NCI-H748 treated with DMSO at 0.1 percent for 48 hours (cell line): ENCODE results near the gene PATE4.
A peak's percentile ranks its signal among the peaks of the same experiment; 100 is the strongest.
"Not testable (repeated sequence)": the region's sequence is repeated elsewhere in the genome, so short reads cannot be mapped to it uniquely, and the experiment has no call there.

Experiments
- DNase-seq: peaks from one replicate; lab custom pipeline; 2025; lab: John Stamatoyannopoulos, UW

The PATE4 gene, protein sequence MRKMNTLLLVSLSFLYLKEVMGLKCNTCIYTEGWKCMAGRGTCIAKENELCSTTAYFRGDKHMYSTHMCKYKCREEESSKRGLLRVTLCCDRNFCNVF

DNA sequence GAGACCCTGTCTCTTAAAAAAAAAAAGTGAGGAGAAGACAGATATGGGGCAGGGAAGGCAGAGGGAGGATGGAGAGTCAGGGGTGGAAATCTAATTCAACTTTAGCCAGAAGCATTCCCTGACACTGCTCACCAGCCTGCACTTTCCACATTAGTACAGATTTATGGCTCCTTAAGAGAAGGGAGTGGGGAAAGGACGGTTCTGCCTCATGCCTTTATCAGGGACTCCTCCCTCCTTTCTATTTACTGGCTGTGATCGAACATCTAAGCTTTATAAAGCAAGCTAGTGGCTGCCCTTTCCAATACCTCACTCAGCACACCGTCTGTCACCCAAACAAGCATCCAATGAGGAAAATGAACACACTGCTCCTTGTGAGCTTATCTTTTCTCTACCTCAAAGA is at the start of gene PATE4:
Gene PATE4, plus strand, starts transcription at position 301 of the 400 bp plus-strand sequence. Its CDS starts 44 bp downstream, at position 345.
- DNase-seq: no peak

DNA sequence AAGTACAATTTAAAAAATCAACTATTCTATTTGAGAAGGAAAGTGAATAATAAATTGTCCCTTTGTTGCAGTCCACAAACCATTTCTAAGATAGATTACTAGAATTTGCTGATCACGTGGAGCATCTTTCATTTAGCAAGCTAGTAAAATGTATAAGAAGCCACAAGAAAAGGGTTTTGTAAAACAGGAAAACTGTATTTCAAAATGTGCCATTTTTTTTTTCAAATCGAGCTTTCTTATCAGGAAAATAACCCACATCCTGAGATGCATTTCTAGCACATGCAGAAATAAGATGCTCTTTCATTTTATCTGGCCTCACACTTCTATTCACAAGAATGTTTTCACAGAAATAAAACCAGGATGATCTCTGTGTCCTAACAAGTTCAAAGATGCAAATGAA is 48.4 kb upstream of the PATE4 start:
- DNase-seq: no peak

DNA sequence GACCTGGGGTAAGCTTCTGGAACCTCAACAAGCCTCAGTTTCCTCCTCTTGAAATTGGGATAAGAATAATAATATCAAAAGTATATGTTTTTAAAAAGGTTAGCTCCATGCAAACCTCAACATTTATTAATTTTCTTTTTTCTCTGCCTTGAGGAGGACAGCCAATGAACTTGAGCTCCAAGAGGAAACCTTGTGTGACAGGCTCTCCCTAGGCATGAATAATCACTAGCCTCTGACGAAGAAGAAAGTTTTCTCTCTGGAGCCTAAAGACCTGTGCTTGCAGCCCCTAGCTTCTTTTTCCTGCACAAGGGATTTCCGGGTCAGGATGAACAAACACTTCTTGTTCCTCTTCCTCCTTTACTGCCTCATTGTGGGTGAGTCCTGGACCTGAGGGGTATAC is 45.3 kb upstream of the PATE4 start, which contains the start of gene PATE3:
Gene PATE3, plus strand, starts transcription at position 301 of the 400 bp plus-strand sequence. Its CDS starts 25 bp downstream, at position 326.
- DNase-seq: no peak

DNA sequence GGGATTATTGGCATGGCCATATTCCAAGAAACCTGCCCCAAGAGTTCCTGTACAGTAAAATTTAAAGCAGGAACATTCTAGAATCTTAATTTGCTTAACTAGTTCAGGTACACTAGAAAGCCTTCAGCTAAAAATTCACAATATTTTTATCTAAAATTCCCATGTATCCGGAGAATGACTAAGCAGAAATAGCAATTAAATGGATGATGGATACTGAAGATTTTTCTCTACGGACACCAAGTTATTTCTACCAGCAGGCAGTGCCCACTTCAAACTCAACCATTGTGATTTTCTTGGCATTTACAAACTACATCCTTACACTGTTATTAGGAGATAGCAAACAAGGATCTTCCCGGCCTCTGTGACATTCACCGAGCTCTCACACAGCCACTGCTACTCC is 42.3 kb upstream of the PATE4 start:
- no peak for DNase-seq

DNA sequence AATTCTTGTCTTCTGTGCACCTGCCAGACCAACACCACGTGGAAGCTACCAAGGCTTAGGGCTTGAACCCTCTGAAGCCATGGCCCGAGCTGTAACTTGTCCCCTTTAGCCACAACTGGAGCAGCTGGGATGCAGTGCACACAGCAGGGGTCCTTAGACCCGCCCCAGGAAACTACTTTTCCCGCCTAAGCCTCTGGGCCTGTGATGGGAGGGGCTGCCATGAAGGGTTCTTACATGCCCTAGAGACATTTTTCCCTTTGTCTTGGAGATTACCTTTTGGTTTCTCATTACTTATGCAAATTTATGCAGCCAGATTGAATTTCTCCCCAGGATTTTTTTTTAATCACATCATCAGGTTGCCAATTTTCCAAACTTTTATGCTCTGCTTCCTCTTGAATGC is 35.5 kb upstream of the PATE4 start:
- no peak for DNase-seq

DNA sequence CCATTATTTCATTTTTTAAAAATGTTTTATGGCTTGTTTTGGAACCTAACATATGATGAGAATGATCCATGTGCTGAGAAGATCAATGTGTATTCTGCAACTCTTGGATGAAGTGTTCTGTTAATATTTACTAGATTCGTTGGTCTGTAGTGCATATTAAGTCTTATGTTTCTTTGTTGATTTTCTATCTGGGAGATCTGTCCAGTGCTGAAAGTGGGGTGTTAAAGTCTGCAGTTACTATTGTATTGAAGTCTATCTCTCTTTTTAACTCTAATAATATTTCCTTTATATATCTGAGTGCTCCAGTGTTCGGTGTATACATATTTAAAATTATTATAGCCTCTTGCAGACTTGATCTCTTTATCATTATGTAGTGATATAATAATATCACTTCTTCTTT is 33.3 kb upstream of the PATE4 start:
- no peak for DNase-seq

DNA sequence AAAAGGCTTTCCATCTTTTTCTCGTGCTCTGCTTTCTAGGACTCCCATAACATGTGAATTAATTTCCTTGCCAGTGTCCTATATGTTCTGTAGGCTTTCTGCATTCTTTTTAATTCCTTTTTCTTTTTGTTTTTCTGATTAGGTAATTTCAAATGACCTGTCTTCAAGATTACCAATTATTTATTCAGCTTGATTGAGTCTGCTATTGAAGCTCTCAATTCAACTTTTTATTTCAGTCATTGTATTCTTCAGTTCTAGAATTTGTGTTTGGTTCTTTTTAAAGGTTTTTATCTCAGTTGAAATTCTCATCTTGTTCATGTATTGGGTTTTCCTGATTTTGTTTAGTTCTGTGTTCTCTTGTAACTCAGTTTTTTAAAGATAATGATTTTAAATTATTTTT is 30.7 kb upstream of the PATE4 start:
- no peak for DNase-seq

DNA sequence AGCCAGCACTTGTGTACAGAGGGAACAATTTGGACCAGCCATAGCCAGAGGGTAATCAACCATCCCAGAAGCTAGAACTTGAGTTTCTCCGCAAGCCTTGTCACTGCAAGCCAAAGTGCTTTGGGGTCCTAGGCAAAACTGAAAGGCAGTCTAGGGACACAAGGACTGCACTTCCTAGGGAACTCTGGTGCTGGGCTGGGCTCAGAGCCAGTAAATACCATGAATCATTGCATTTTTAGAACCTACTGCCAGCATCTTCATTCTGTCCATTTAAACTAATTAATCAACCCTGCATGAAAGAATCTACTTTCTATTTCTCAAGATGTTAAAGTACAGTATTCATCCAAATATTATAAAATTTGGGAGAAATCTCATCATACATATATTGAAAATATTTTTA is 25.2 kb upstream of the PATE4 start:
- no peak for DNase-seq

DNA sequence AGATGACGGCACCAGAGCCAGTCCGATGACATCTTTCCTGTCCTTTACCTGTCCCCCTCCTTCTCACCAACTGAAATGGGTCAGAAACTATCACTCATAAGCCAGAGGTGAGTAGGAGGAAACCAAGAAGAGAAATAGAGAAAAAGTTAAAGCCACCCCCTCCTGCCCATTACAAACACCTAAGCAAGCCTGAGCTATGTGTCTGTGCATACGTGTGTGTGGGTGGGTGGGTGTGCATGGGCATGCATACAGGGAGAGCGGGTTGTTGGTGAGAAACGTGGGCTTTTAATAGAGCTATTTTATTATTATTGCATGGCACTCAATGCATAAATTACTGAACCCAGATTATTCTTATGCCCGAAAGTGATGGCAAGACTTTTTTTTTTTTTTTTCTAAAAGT is 2.6 kb downstream of the PATE4 start:
- no peak for DNase-seq

DNA sequence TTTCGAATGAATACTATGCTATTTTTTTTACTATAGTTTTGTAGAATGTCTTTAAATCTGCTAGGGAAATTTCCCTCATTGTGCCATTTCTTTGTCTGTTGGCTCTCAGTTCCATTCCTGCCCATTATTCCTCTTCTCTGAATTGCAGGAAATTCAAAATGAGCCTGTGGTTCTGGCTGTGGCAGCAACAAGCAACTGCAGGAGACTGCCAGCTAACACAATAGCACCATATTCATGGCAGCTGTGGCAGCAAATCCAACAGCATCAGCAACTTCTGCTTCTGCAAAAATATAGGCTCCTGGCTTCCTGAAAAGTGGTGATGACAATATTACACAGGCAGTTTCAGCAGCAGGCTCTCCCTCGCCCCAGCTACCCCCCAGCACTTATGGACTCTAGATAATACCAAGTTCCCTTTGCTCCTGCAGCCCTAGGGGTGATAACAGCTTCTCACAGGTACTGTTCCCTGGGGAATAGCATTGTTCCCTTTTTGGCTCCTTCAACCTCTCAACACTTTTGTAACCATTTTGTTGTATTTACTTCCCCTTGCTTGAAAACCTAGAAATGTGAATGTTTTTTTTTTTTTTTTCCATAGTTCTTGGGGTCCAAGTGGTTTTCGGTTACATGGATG is 9.3 kb downstream of the PATE4 start:
- no peak for DNase-seq

DNA sequence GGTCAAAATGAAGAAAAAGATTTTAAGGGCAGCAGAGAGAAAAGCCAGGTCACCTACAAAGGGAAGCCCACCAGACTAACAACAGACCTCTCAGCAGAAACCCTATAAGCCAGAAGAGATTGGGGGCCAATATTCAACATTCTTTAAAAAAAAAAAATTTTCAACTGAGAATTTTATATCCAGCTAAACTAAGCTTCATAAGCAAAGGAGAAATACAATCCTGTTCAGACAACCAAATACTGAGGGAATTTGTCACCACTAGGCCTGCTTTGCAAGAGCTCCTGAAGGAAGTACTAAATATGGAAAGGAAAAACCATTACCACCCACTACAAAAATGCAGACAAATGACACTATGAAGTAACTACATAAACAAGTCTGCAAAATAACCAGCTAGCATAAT is 13.1 kb downstream of the PATE4 start:
- DNase-seq: no peak

DNA sequence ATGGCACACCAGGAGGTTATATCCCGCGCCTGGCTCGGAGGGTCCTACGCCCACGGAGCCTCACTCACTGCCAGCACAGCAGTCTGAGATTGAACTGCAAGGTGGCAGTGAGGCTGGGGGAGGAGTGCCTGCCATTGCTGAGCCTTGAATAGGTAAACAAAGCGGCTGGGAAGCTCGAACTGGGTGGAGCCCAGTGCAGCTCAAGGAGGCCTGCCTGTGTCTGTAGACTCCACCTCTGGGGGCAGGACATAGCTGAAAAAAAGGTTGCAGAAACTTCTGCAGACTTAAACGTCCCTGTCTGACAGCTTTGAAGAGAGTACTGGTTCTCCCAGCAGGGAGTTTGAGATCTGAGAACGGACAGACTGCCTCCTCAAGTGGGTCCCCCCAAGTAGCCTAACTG is 24.6 kb downstream of the PATE4 start:
- not testable (repeated sequence) for DNase-seq

DNA sequence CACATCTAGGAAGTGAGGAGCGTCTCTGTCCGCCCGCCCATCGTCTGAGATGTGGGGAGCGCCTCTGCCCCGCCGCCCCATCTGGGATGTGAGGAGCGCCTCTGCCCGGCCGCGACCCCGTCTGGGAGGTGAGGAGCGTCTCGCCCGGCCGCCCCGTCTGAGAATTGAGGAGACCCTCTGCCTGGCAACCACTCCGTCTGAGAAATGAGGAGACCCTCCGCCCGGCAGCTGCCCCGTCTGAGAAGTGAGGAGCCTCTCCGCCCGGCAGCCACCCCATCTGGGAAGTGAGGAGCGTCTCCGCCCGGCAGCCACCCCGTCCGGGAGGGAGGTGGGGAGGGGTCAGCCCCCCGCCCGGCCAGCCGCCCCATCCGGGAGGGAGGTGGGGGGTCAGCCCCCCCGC is 29.7 kb downstream of the PATE4 start:
- not testable (repeated sequence) for DNase-seq

DNA sequence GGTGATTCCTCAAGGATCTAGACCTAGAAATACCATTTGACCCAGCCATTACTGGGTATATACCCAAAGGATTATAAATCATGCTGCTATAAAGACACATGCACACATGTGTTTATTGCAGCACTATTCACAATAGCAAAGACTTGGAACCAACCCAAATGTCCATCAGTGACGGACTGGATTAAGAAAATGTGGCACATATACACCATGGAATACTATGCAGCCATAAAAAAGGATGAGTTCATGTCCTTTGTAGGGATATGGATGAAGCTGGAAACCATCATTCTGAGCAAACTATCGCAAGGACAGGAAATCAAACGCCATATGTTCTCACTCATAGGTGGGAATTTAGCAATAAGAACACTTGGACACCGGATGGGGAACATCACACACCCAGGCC is 32.2 kb downstream of the PATE4 start:
- DNase-seq: not testable (repeated sequence)

DNA sequence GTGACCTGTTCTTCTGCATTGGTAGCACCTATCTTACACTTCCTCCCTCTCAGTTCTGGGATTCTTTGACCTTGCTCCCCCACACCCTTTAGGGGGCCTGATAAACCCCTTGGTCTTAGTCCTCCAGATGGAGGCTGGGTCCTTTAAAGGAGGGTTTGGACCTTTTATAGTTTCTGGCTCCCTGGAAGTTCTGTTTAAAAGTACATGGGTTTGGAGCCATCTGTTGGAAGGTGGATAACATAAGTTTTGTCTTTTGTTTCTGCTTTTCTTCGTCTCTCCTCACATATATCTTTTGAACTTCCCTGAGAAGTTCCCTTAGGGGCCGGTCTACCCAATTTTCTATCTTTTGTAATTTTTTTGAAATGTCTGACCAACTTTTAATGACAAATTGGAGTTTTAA is 36.4 kb downstream of the PATE4 start:
- no peak for DNase-seq

DNA sequence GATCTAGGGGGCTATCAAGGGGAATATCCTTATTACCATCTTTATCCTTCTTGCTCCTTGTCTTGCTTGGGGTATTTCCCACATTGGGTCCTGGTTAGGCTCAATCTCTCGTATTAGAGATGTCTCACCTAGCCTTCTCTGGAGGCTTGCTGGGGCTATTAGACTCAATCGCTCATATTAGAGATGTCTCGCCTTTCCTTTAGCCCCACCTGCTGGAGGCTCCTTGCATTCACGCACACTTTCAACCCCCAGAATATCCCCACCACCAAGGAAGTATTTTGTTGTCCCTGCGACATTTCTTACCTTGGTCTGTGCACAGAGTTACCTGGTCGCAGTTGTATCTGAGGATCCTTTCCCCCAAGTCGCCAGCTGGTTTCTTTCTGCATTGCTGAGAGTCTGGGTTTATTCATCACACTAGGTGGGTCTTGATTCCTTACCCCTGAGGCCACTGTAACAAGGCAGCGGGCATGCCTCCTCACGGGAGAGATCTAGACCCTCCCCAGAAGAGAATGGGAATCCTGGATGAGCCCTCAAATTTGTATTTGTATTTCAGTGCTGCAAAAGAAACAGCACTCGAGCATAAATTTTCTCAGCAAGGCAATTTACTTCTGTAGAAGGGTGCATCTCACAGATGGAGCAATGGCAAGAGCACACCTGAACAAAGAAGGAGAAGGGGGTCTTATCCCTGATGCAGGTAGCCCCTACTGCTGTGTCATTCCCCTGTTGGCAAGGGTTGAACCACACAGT is 38.4 kb downstream of the PATE4 start:
- no peak for DNase-seq

DNA sequence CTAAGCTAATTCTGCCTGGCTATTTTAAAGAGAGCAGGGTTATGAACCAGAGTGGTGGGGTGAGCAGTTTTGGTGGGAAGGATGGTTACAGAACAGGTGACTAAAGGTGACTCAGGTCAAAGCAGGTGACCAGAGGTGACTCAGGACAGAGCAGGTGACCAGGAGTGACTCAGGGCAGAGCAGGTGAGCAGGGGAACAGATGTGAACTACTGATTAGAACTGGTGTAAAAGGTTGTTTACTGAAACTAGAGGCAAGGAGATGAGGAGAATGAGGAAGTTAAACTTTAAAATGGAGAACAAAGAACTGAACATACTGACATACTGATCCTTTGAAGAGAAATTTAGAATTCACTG is 39.0 kb downstream of the PATE4 start:
- DNase-seq: no peak

DNA sequence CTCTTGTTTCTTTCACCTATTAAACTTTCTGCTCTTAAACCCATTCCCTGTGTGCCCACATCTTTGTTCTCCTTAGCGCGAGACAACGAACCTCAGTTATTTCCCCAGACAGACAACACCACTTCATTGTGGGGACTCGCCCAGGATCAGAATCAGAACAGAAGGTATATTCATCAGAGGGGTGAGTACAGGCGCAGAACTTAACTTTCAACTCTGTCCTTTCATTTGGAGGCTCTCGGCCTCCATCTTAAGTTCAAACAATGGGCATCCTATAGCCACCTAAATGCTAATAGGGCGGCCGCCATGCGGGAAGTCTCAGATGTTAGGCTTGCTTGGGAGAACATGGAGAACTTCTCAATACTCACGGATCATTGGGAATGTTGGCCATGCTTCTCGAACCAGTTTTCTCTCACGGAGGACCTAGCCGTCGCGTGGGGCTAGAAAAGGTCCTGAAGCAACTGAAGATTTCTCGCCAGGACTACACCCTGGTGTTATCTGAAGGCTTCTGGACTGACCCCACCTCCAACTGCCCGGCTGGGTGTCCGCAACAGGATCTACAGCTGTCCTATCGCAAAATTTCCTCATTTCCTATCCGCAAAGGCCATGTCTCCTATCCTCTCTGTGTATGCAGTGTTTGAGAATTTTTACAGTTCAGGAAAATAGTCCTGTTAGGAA is 40.9 kb downstream of the PATE4 start:
- no peak for DNase-seq

DNA sequence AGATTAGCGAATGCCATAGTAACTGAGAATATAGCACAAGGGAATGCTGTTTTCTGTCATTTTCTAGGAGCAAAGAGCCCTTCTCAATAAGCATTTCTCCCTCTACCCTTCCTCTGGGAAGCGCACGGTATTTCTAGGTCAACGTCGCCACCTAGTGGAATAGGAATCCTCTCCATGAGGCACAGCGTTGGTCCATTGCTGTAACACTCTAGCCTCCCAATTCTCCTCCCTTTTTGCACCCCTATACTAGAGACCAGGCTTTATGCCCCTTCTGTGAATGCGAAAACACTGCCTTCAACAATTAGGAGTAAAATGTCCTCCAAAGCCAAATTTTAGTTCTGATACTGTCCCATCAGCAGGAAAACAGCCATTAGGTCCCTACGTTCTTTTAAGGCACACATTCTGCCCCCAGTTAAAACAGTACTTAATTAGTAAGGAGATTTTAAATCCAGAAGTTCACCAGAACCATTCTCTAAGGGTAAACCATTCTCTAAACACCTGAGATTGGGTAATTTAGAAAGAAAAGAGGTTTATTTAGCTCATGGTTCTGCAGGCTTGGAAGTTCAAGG is 41.5 kb downstream of the PATE4 start:
- peak; percentile 53 for DNase-seq

DNA sequence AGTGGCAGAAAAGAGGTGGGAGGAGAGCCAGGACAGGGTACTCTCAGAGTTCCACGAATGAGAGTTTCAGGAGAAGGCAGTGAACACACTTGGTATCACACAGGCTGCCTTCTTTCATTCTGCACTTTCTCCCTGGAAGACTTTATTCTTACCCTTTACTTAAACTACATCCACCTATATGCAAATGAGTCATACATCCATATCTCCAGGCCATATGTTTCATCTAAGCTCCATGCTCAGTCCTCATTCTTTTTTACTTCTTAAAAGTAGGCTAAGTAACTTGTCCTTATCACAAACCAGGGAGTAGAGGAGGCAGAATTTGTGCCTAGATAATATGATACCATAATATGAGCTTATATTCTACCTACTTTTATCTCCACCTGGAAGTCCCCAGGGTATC is 48.2 kb downstream of the PATE4 start:
- DNase-seq: no peak

DNA sequence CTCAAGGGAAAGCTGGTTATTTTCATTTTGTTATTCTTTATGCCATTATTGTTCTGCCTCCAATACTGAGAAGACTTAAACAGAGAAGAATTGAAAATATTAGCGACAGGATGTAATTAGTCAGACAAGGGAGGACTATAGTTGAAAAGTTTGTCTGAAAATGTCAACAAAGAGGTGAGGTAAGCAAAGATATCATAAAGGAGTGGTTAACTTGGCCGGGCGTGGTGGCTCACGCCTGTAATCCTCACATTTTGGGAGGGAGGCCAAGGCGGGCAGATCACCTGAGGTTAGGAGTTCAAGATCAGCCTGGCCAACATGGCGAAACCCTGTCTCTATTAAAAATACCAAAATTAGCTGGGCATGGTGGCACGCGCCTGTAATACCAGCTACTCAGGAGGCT is 50.3 kb downstream of the PATE4 start:
- DNase-seq: no peak

DNA sequence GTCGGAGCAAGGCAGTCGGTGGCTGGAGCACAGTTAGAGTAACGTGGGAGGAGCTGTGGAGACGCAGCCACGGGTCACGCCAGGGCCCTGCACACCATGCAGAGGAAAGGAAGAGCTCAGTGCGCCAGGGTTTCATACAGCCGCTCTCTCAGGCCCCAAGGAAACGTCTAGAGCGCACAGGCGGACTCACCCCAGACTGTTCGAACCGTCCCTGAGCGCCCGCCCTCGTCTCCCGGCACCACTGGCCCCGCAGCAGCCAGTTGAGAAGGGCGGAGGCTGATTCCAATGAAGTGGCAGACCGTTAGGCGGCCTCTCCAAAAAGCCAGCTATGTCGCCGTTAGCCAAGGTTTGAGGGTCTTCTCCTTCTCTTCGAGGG is 53.9 kb downstream of the PATE4 start:
- DNase-seq: no peak
